Right lobe of liver (tissue), 4 donors: ENCODE results near the gene PDE6D.
A peak's percentile ranks its signal among the peaks of the same experiment; 100 is the strongest.

ENCODE experiments used
- POLR2A ChIP-seq: fragments of 450-650 bp; IDR thresholded peaks from one replicate; pipeline ENCODE4 v1.6.1; 2017; ENCODE audit warnings: antibody characterized with exemption, mild to moderate bottlenecking
- TF ChIP-seq, protein P1 (sequence below), 4 donors: fragments of 200-600 bp in 3 of 4; fragments of 450-650 bp in 1 of 4; IDR thresholded peaks; one replicate each; pipeline versions ENCODE4 v1.5.1 to v1.8.0; 2016 to 2022; ENCODE audit warnings: antibody characterized with exemption in 4 of 4, mild to moderate bottlenecking in 2 of 4
- donor health status: DM: no; HTN: no; CAD: no.
- donor health status: DM: no; HTN: no; CAD: no.
- donor health status: DM: no; HTN: yes; CAD: no.

DNA sequence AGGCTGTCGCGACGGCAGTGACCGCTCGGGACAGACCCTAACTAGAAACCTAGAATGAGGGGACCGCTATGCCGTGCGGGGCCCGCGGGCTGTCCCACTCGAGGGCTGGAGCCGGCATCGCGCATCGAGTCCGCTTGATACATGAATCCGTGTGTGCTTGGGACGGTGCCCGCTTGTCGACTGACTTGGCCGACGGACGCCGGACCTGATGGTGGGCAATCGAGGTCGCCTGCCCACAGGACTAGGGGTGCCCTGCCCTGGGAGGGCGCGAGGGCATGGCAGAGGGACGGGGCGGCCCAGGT lies 73.5 kb downstream of the PDE6D start:
- TF ChIP-seq, protein P1, sequence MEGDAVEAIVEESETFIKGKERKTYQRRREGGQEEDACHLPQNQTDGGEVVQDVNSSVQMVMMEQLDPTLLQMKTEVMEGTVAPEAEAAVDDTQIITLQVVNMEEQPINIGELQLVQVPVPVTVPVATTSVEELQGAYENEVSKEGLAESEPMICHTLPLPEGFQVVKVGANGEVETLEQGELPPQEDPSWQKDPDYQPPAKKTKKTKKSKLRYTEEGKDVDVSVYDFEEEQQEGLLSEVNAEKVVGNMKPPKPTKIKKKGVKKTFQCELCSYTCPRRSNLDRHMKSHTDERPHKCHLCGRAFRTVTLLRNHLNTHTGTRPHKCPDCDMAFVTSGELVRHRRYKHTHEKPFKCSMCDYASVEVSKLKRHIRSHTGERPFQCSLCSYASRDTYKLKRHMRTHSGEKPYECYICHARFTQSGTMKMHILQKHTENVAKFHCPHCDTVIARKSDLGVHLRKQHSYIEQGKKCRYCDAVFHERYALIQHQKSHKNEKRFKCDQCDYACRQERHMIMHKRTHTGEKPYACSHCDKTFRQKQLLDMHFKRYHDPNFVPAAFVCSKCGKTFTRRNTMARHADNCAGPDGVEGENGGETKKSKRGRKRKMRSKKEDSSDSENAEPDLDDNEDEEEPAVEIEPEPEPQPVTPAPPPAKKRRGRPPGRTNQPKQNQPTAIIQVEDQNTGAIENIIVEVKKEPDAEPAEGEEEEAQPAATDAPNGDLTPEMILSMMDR (IDR thresholded peaks at IDR 0.05), result no peak
- TF ChIP-seq POLR2A, result peak; percentile 83
